GM12873 (cell line): ENCODE measurements around the gene N4BP2L1.

Experiments used
- CTCF ChIP-seq: IDR thresholded peaks from 2 replicates; pipeline ENCODE4 v1.5.1; 2012; ENCODE audit warnings: low read depth, mild to moderate bottlenecking, moderate library complexity, low read length, control low read depth; ENCODE audit not compliant: insufficient read depth; ENCODE audit errors: missing control alignments

The N4BP2L1 gene

GRCh38 chr13:32409001-32409313, 19.0 kb downstream of the N4BP2L1 start:
- TF ChIP-seq CTCF, result no peak

GRCh38 chr13:32408296-32409000, 19.5 kb downstream of the N4BP2L1 start:
- no peak for TF ChIP-seq CTCF

GRCh38 chr13:32407854-32408253, 20.1 kb downstream of the N4BP2L1 start:
- no peak for TF ChIP-seq CTCF

GRCh38 chr13:32403108-32403507, 24.8 kb downstream of the N4BP2L1 start:
- TF ChIP-seq CTCF, result no peak

- no peak for TF ChIP-seq CTCF
These were observed 36.8 kb downstream of the N4BP2L1 start for GRCh38 chr13:32391101-32391619.

GRCh38 chr13:32390484-32390883, 37.4 kb downstream of the N4BP2L1 start:
- TF ChIP-seq CTCF, result no peak

- TF ChIP-seq CTCF, result no peak
These were observed 37.9 kb downstream of the N4BP2L1 start for GRCh38 chr13:32390048-32390447.
